Measurements from ENCODE around the gene ZNF595.
"Not testable (repeated sequence)": the region's sequence is repeated elsewhere in the genome, so short reads cannot be mapped to it uniquely, and the experiment has no call there.

ZNF595 gene

GRCh38 chr4:52804-53479, at the start of gene ZNF595:
Gene ZNF595 (plus strand): TSS chr4:53321. CDS start chr4:53489, 168 bp downstream.
- DNase-seq (ENCODE audit: low read depth): not testable (repeated sequence)

DNA sequence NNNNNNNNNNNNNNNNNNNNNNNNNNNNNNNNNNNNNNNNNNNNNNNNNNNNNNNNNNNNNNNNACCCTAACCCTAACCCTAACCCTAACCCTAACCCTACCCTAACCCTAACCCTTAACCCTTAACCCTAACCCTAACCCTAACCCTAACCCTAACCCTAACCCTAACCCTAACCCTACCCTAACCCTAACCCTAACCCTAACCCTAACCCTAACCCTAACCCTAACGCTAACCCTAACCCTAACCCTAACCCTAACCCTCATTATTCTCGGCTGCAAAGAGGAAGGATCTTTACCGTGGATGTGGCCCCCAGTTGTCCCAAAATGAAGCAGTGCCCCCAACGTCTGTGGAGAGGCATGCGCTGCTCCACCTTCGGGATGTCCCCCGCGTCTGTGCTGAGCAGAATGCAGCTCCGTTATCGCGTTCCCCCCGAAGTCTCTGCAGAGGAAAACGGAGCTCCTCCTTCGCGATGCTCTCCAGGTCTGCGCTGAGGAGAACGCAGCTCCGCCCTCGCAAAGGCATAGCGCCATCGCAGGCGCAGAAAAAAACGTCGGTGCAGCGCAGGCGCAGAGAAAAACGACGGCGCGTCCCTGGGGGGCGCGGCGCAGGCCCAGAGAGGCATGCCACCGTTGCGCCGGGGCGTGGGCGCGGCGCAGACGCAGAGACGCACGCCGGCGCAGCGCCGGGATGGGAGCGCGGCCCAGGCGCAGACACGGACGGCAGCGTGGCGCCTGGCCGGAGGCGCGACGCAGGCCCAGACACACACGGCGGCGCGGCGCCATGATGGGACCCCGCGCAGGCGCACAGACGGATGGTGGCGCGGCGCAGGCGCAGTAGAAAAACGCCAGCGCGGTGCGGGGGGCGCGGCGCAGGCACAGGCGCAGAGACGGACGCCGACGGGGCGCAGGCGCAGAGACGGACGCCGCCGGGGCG, 42.9 kb upstream of the ZNF595 start:
- not testable (repeated sequence) for DNase-seq (ENCODE audit: low read depth)

GRCh38 chr4:11095-11815, 41.9 kb upstream of the ZNF595 start:
- DNase-seq (ENCODE audit: low read depth): not testable (repeated sequence)

DNA sequence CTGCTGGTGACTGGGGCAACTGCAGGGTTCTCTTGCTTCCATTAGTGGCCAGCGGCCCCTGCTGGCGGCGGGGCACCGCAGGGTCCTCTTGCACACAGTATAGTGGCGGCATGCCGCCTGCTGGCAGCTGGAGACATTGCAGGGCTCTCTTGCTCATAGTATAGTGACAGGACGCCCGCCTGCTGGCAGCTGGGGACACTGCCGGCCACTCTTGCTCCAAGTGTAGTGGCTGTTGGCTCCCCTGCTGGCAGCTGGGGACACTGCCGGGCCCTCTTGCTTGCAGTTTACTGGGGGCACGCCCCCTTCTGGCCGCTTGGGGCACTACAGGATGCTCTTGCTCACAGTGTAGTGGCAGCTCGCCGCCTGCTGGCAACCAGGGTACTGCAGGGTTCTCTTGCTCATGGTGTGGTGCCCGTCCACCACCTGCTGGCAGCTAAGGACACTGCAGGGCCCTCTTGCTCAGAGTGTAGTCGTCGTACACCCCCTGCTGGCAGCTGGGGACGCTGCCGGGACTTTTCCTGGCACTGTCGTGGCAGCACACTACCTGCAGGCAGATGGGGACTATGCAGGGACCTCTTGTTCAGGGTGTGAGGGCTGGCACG, 41.2 kb upstream of the ZNF595 start:
- DNase-seq (ENCODE audit: low read depth): not testable (repeated sequence)

DNA sequence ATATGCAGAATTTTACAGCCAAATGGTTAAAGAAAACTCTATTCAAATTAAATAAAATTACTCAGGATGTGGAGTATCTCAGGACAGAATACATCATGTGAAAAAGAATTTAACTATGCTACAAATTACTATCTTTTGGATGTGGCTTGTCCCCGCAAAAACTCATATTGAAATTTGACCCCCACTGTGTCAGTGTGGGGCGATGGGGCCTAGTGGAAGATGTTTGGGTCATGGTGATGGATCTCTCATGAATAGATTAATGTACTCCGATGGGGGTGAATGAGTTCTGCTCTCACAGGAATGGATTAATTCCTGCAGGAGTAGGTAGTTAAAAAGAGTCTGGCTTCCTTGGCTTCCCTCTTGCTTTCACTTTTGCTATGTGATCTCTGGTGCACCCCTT, 35.0 kb upstream of the ZNF595 start:
- not testable (repeated sequence) for DNase-seq (ENCODE audit: low read depth)

DNA sequence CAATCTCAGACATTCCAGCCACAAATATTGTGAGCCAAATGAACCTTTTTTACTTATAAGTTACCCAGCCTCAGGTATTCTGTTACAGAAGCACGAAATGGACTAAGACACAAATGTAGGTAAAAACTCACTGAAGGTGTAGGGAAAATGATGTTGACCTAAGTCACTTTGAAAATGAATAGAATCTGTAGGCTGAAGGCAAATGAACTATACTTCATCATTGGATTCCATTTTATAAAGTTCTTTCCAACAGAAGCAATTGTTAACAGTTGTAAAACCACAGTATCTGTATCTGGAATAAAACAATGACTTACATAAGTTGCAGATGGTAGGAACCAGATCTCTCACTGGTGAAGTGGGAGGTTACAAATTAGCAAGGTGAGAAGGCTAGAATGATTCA, 34.5 kb upstream of the ZNF595 start:
- DNase-seq (ENCODE audit: low read depth): not testable (repeated sequence)

- DNase-seq (ENCODE audit: low read depth): not testable (repeated sequence)
Measured at GRCh38 chr4:22882-23281, 30.2 kb upstream of the ZNF595 start.

DNA sequence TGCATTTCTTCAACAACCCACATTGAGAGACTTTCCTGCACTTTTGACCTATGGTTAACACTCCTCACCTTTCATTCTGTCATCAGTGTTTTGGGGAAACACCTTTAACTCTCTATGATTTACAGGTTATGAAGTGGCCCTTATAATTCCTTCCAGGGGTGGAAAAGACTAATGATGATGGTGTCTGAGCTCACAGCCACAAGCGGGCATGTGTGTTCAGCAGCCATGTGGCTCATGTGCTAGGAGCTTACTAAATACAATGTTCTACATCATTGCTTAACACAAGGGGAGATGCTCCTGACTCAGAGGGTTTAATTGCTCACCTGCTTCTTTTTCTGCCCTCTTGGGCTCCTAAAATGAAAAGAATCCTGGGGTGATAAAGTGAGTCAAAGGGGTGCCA, 28.8 kb upstream of the ZNF595 start:
- not testable (repeated sequence) for DNase-seq (ENCODE audit: low read depth)

- DNase-seq (ENCODE audit: low read depth): not testable (repeated sequence)
Measured at GRCh38 chr4:27501-27900, 25.6 kb upstream of the ZNF595 start.

DNA sequence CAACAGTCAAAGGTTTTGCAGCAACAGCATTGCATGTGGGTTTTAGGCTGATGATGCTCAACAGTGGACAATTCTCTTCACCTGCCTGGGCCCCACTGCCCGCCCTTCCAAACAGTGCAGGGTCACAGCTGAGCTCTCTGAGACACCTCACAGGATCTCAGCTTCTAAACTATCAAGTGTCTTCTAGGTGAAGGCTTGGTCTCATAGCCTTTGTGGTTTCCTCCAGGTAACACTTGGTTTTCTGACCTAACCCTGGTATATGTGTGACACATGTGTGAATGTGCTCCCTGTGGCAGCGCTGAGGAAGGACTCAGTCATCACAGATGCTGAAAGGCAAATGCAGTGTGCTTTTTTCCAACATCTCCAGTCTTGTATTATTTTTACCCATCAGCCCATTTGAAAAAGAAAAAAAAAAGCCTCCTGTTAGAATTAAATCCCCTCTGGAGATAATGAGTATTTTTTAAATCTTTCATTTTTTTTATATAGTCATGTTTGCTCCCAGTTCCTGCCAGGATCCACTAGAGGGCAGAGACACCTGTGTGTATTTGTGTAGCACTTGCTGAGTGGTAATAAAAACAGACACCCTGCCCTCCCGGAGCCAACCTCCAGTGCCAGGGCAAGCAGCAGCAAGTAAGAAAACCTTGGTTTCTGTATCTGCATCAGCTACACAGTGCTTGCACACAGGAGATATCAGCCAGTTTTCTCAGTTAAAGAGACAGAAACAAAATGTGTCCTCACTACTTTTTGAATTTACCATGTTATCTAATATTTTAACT, 24.2 kb upstream of the ZNF595 start:
- DNase-seq (ENCODE audit: low read depth): not testable (repeated sequence)

DNA sequence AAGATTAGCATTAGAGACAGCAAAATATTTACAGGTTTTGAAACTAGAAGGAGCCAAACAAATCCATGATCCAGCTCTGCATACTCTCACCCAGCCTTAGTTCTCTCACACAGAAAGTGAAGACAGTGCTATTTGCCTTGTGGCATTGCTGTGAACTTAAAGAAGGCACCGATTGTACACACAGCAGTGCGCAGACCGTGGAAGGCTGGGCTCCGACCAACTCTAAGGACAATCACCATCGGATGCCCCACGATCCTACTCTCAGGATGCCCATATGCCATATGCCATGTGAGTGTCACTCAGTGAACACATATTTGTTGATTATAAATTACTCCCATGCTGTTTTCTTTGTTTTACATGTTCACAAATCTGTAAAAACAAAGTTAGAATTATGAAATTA, 19.8 kb upstream of the ZNF595 start:
- DNase-seq (ENCODE audit: low read depth): not testable (repeated sequence)

GRCh38 chr4:36559-37415, 16.3 kb upstream of the ZNF595 start:
- DNase-seq (ENCODE audit: low read depth): not testable (repeated sequence)

DNA sequence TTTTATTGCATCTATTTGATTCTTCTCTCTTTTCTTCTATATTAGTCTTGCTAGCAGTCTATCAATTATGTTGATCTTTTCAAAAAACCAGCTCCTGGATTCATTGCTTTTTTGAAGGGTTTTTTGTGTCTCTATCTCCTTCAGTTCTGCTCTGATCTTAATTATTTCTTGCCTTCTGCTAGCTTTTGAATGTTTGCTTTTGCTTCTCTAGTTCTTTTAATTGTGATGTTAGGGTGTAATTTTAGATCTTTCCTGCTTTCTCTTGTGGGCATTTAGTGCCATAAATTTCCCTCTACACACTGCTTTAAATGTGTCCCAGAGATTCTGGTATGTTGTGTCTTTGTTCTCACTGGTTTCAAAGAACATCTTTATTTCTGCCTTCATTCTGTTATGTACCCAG, 14.9 kb upstream of the ZNF595 start:
- DNase-seq (ENCODE audit: low read depth): not testable (repeated sequence)

- not testable (repeated sequence) for DNase-seq (ENCODE audit: low read depth)
Measured at GRCh38 chr4:43375-43774, 9.7 kb upstream of the ZNF595 start.

GRCh38 chr4:51253-51652, 1.9 kb upstream of the ZNF595 start:
- not testable (repeated sequence) for DNase-seq (ENCODE audit: low read depth)

GRCh38 chr4:51655-52277, 1.4 kb upstream of the ZNF595 start:
- DNase-seq (ENCODE audit: low read depth): not testable (repeated sequence)

GRCh38 chr4:53521-53920, 400 bp downstream of the ZNF595 start:
- not testable (repeated sequence) for DNase-seq (ENCODE audit: low read depth)

GRCh38 chr4:64733-65132, 11.6 kb downstream of the ZNF595 start:
- DNase-seq (ENCODE audit: low read depth): not testable (repeated sequence)

- no peak for DNase-seq (ENCODE audit: low read depth)
Measured at GRCh38 chr4:71830-72229, 18.7 kb downstream of the ZNF595 start.

DNA sequence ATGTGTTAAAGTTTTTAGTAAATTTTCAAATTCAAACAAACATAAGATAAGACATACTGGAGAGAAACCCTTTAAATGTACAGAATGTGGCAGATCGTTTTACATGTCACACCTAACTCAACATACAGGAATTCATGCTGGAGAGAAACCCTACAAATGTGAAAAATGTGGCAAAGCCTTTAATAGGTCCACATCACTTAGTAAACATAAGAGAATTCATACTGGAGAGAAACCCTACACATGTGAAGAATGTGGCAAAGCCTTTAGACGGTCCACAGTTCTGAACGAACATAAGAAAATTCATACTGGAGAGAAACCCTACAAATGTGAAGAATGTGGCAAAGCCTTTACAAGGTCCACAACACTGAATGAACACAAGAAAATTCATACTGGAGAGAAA, 32.8 kb downstream of the ZNF595 start:
- DNase-seq (ENCODE audit: low read depth): no peak

Data from stimulated activated CD8-positive, alpha-beta memory T cell treated with anti-CD3 and anti-CD28 coated beads, Interleukin-15, amount 100 ng/mL, for 24 hours (primary cell).